Embryonic facial prominence (tissue), 1 donor: Measurements from ENCODE around the gene PLPP7.

Experiments
- DNase-seq: peaks from one replicate; pipeline ENCODE4 v3.0.0-alpha.2; 2016; ENCODE audit errors: extremely low spot score

The PLPP7 gene

GRCh38 chr9:131281119-131281965, 8.2 kb upstream of the PLPP7 start:
- no peak for DNase-seq

GRCh38 chr9:131282175-131282574, 7.3 kb upstream of the PLPP7 start:
- no peak for DNase-seq

- DNase-seq: peak; percentile 33
Measured at GRCh38 chr9:131282688-131283422, 6.7 kb upstream of the PLPP7 start.

DNA sequence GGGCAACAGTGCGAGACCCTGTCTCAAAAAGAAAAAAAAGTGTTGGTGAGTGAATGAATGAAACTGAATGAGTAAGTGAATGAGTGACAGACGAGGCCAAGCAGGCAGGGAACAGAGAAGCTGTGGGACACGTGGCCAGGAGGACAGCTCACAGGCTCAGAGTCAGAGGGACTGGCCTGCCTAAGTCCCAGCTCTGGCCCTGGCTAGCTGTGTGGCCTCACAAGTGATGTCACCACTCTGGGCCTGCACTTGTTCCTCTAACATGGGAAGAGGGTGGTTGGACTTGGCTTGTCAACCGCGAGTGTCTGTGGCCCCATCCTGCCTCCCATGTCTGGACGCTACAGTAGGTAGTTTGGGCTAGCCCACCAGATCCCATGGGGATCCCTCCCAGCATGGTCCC, 4.7 kb upstream of the PLPP7 start:
- DNase-seq: no peak

DNA sequence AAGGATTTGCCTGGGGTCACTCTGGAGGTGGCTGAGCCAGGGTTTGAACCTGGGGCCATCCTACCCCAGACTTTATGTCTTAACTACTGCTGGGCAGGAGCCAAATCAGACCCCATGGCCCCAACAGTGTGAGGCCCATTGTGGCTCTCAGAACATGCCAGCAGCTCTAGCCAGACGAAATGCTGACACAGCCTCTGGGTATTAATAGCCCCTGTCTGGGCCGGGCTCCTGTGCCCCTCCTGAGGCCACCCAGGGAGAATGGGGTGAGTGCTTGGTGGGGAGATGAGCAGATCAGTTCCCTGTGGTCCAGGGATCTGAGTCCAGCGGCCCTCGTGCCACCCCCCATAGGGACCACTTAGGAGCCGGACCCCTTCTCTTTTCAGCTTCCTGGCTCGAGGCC, 2.2 kb upstream of the PLPP7 start:
- no peak for DNase-seq

GRCh38 chr9:131288217-131288616, 1.3 kb upstream of the PLPP7 start:
- DNase-seq: no peak

DNA sequence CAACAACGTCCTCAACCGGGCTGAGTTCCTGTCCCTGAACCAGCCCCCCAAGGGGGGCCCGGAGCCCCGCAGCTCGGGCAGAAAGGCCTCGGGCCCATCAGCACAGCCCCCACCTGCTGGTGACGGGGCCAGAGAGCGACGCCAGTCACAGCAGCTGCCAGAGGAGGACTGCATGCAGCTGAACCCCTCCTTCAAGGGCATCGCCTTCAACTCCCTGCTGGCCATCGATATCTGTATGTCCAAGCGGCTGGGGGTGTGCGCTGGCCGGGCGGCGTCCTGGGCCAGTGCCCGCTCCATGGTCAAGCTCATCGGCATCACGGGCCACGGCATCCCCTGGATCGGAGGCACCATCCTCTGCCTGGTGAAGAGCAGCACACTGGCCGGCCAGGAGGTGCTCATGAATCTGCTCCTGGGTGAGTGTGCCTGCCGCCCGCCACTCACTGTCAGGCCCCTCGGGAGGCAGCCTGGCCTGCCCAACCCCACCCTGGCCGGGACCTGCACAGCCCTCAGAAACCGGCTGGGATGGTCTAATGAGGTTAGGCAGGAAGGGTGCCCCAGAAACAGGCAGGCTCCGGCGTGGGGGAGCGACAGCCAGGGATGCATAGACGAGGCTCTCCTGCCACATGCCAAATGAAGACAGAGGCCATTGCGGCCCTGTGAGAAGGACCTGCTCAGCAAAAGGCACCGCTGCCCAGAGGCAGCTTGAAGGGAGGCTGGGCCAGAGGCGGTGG, 678 bp downstream of the PLPP7 start:
- no peak for DNase-seq

DNA sequence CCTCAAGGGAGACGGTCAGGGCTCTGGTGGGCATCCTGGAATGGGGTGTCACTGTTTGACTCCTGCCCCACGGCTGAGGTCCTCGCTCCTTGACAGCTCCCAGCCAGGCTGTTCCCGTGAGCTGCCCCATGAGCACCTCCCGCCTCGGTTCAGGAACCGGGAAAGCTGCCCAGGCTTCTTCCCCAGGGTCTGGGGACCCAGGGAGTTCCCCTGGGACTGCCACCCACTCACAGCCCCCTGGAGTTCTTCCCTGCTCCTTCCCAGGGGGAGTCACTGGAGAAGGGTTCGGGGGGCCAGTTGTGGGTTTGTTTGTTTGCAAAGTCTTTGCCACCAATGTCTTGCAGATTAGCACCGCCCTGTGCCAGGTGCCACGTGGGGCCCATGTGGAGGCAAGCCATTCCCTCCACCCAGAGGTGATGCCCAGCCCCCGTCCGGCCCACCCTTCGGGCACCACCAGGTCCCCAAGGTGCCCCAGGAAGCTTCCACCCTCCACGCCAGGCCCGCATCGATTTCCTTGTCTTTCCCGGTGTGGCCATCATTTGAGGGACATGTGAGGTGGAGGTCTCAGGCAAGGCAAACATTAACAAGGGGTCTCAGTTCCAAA, 1.3 kb downstream of the PLPP7 start:
- DNase-seq: no peak

DNA sequence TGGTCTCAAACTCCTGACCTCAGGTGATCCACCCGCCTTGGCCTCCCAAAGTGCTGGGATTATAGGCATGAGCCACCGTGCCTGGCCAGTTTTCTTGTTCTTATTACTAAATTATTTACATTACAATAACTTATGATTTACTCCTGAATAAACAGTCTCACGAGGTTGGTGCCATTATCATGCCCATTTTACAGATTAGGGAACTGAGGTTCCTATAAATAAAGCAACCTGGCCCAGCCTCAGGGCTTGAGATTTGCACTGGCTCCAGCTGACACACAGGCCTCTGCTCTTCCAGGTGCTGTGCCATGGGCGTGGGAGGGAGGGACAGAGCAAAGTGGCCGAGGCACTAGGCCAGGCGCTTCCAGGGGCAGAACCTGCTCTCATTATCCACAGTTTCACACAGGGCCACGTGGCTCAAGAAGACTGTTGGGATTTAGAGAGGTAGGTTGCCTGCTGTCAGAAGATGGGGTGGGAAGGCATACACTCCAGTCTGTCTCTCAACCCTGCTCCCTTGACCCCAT, 2.3 kb downstream of the PLPP7 start:
- DNase-seq: no peak

- no peak for DNase-seq
Measured at GRCh38 chr9:131292937-131293336, 3.4 kb downstream of the PLPP7 start.

DNA sequence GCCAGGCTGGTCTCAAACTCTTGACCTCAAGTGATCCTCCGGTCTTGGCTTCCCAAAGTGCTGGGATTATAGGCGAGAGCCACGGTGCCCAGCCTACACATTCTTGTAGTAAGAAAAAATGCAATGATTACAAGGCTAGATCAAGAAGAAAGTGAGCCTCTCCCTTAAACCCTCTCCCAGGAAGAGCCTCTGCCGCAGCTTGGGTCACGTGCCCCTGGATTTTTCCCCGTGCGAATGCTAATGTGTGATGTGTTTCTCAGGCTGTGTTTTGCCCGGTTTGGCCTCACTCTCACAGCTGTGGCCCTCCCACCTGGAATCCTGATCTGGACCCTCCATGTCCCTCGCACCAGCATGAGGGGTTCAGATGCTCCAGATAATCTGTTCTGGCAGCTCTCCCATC, 6.9 kb downstream of the PLPP7 start:
- DNase-seq: no peak

DNA sequence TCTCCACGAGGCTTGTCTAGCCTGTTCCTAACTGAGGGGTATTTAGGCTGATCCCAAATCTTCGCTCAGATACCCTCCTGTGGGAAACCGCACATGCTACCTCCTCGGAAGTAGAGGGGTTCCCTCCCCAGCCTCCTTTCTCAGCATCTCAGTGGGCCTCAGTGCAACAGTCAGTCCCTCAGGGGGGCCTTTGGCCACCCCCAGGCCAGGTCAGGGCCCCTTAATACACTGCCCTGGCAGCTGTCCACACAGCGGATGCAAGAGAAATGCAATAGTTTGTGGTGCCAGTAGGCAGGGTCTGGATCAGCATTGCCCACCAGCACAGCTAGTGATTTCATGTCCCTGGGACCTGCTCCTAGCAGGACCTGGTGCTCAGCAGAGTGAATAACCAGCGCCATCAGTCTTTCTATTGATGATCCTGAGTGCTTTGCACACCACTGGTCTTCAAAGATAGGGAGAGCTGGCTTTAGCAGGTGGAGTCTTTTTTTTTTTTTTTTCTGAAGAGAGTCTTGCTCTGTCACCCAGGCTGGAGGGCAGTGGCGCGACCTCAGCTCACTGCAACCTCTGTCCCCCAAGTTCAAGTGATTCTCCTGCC, 7.5 kb downstream of the PLPP7 start:
- DNase-seq: no peak

DNA sequence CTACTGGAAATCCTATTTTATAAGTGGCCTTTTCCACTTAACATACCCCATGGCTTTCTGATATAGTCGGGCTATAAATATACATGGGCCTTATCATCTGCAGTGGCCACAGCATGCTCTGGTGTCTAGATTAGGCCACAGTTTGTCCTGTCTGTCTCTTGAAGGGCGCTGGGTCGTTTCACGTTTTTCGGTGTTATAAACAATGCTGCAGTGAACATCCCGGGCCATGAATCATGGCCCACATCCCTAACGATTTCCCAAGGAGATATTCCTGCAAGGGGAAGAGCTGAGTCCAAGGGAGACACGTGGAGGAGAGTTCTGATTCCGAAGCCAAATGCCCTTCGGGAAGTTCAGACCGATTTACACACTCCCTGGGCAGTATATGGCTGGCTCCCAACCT, 8.4 kb downstream of the PLPP7 start:
- DNase-seq: no peak

DNA sequence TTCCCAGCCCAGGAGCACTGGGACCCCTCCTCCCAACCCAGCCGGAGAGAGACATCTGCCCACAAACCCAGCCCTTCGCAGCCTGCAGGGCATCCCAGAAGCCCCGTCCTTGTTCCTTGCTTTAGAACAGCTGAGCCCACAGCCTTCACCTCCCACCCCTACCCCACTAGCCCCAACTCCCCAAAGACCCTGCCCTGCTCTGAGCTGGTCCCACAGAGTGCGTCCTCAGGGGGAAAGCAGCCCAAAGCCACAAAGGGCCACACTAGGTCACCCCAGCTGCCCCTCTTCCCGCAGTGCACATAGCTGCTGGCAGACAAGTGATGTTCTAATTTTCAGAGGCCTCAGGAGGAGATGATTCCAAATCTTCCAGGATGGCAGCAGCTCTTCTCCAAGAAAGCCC, 8.8 kb downstream of the PLPP7 start:
- DNase-seq: no peak

GRCh38 chr9:131298816-131299215, 9.3 kb downstream of the PLPP7 start:
- DNase-seq: no peak

GRCh38 chr9:131299346-131299960, 9.9 kb downstream of the PLPP7 start:
- no peak for DNase-seq

GRCh38 chr9:131299961-131300347, 10.4 kb downstream of the PLPP7 start:
- no peak for DNase-seq

GRCh38 chr9:131300444-131300843, 10.9 kb downstream of the PLPP7 start:
- DNase-seq: no peak

GRCh38 chr9:131302244-131303075, 12.9 kb downstream of the PLPP7 start:
- DNase-seq: no peak
